ENCODE data around the gene ITCH. TPM values are rescaled to one million over a fixed set of nuclear protein-coding genes. Genes with fewer than 3 reads are reported as not detected.

The ITCH gene
- total and polyA plus RNA-seq, 9 of the 15 experiments (the other 6 are each of a cell fraction or from before 2014, with no cell fraction given) = 7.5 to 53.0 (median 22.9) TPM

DNA sequence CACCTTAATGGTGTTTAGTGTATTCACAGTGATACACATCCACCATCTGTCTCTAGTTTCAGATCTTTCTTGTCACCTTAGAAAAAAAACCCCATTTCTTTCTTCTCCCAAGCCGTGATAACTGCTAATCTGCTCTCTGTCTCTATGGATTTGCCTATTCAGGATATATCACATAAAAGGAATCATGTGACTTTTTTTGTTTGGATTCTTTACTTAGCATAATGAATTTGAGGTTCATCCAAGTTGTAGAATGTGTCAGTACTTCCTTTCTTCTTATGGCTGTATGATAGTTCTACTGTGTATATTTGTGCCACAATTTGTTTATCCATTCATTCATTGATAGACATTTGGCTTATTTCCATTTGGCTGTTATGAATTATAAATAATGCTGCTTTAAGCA lies 57.1 kb downstream of the ITCH start (continued):
- no peak for TF ChIP-seq ZNF699 (CRISPR knock-in tag; IDR thresholded peaks at IDR 0.05; ENCODE audit: insufficient replicate concordance)
- TF ChIP-seq, protein P1, sequence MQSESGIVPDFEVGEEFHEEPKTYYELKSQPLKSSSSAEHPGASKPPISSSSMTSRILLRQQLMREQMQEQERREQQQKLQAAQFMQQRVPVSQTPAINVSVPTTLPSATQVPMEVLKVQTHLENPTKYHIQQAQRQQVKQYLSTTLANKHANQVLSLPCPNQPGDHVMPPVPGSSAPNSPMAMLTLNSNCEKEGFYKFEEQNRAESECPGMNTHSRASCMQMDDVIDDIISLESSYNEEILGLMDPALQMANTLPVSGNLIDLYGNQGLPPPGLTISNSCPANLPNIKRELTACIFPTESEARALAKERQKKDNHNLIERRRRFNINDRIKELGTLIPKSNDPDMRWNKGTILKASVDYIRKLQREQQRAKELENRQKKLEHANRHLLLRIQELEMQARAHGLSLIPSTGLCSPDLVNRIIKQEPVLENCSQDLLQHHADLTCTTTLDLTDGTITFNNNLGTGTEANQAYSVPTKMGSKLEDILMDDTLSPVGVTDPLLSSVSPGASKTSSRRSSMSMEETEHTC (IDR thresholded peaks at IDR 0.05) = no peak

DNA sequence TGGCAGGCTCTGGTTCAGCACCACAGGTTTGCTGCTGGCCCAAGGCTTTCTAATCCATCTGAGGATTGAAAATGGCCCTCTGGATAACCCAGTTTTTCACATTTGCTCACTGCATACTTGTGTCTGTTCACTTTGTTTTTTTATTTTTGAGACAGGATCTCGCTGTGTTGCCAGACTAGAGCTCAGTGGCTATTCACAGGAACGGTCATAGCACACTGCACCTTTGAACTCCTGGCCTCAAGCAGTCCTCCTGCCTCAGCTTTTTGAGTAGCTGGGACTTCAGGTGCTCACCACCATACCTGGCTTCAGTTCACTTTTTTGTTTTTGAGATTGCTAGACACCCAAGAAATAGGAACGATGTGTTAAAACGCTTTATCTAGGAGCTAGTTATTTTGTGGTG lies 57.9 kb downstream of the ITCH start:
- Histone ChIP-seq H3K4me2 (ENCODE audit: insufficient read depth, low read length) (no peak overlapping the region), H3K27ac (ENCODE audit: extremely low read depth, low read depth, low read length) (no peak overlapping the region), H3K9me3 (replicated peaks; ENCODE audit: control insufficient read depth, insufficient read depth, low read depth, low read length) (no peaks in the 10 kb centered on the region), H4K20me1 (replicated peaks; ENCODE audit: control insufficient read depth, insufficient read depth, low read length) (no peaks in the 10 kb centered on the region; the same call in 1 of the 2 replicates), H3K4me1 (replicated peaks in 1 of 2; ENCODE audit: control insufficient read depth in 2 of 2, insufficient read depth in 2 of 2, low read length in 2 of 2) (peaks cover 0 to 3% of the 10 kb centered on the region in 2 experiments; a peak in 1 of 5 replicates), H2AFZ (ENCODE audit: low read depth, low read length) (no peak overlapping the region), H3K9me1 (ENCODE audit: control insufficient read depth, insufficient read depth, low read length) (no peaks in the 10 kb centered on the region), H3K36me3 (ENCODE audit: control insufficient read depth, insufficient read depth, low read length) (peaks cover 73% of the 10 kb centered on the region), H3K79me2 (ENCODE audit: control insufficient read depth, insufficient read depth, low read length) (no peaks in the 10 kb centered on the region), H3K27me3 (ENCODE audit: control insufficient read depth in 2 of 2, insufficient read depth in 2 of 2, low read length in 2 of 2) (no peaks in the 10 kb centered on the region), H3K4me3 (no peak overlapping the region), H3K9ac (ENCODE audit: insufficient read depth in 1 of 2, low read depth in 2 of 2, low read length in 2 of 2) (no peak overlapping the region)
- DNase-seq (ENCODE audit: extremely low read depth in 1 of 4, low spot score in 3 of 4) (no peak), FAIRE-seq (no peak), ATAC-seq (no peak)
- intact Hi-C loops (cut with micrococcal nuclease) = no loop called here
- no TSS peak for BruUV-seq (replicated peaks)
- 93% methylated on average over 4 of the region's 4 CpGs for WGBS (ENCODE audit: insufficient coverage, low coverage, missing lambda C conversion rate)
- TF ChIP-seq CHD4 (IDR thresholded peaks at IDR 0.05; ENCODE audit: insufficient read depth, insufficient replicate concordance, low read depth, low read length, poor library complexity, severe bottlenecking) (no peak), ESRRA (IDR thresholded peaks at IDR 0.05; ENCODE audit: borderline replicate concordance, low read depth) (no peak), ZNF717 (CRISPR knock-in tag; IDR thresholded peaks at IDR 0.05) (no peak), GATAD2A (IDR thresholded peaks at IDR 0.05) (no peak), SIRT6 (IDR thresholded peaks at IDR 0.05; ENCODE audit: low read depth, low read length) (no peak), HMG20B (CRISPR knock-in tag; IDR thresholded peaks at IDR 0.05) (no peak), KDM2B (CRISPR knock-in tag; IDR thresholded peaks at IDR 0.05) (no peak), NONO (IDR thresholded peaks at IDR 0.05; ENCODE audit: low read depth in 2 of 2, low read length in 1 of 2) (no peak), RBM25 (IDR thresholded peaks at IDR 0.05; ENCODE audit: low read depth, low read length, severe bottlenecking) (no peak)
- TF ChIP-seq, protein P2, sequence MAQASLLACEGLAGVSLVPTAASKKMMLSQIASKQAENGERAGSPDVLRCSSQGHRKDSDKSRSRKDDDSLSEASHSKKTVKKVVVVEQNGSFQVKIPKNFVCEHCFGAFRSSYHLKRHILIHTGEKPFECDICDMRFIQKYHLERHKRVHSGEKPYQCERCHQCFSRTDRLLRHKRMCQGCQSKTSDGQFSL (CRISPR knock-in tag; IDR thresholded peaks at IDR 0.05) = no peak
- TF ChIP-seq, protein P2 (tag; IDR thresholded peaks at IDR 0.05) = no peak
- ChIA-PET CTCF (ENCODE audit: low intra/inter-chr PET ratio) (interaction anchor here (0.6 kb wide), 1 partner anchor 29 kb away, joined by 3 read pairs; no protein-coding TSS in a partner anchor), POLR2A (no interaction called here)
- in situ Hi-C loops (cut with MboI) = no loop called here
